Hepatocyte (in vitro differentiated cells): ENCODE measurements around the gene NSUN6.

Experiments
- CTCF ChIP-seq: fragments of 200-600 bp; sonication (generic); IDR thresholded peaks from 2 replicates; pipeline ENCODE4 v1.5.1; 2016; ENCODE audit warnings: antibody characterized with exemption, mild to moderate bottlenecking; ENCODE audit not compliant: poor library complexity
- EZH2 ChIP-seq: fragments of 200-600 bp; sonication (generic); IDR thresholded peaks from 2 replicates; pipeline ENCODE4 v1.6.1; 2016; ENCODE audit warnings: antibody characterized with exemption, mild to moderate bottlenecking, borderline replicate concordance
- EZH2phosphoT487 ChIP-seq: fragments of 200-600 bp; sonication (generic); IDR thresholded peaks from one replicate; pipeline ENCODE4 v1.6.1; 2018; ENCODE audit warnings: antibody characterized with exemption, mild to moderate bottlenecking, low read depth, moderate library complexity; ENCODE audit not compliant: unreplicated experiment, severe bottlenecking

- TF ChIP-seq EZH2, result no peak
- TF ChIP-seq CTCF, result no peak
- TF ChIP-seq EZH2phosphoT487, result no peak
These were observed 5.3 kb upstream of the NSUN6 start for GRCh38 chr10:18656724-18657123.
